Activated CD4-positive, alpha-beta T cell treated with anti-CD3 and anti-CD28 coated beads, Interleukin-2, amount 10 ng/mL, durations not matched to agents 7 days and 5 days (primary cell): ENCODE data around the gene CD8A. TPM values are rescaled to one million over a fixed set of nuclear protein-coding genes. Genes with fewer than 3 reads are reported as not detected.
"Not testable (repeated sequence)": the region's sequence is repeated elsewhere in the genome, so short reads cannot be mapped to it uniquely, and the experiment has no call there.

ENCODE experiments used
- CTCF ChIA-PET: fragments of 350-600 bp; sonication (Branson Sonifier 250); formaldehyde crosslinking; loops from one replicate; lab custom pipeline; 2021; ENCODE audit warnings: antibody characterized with exemption; lab: Charles Lee
- POLR2A ChIA-PET: fragments of 350-600 bp; sonication (Branson Sonifier 250); formaldehyde crosslinking; loops from one replicate; lab custom pipeline; 2021; ENCODE audit warnings: antibody characterized with exemption; lab: Charles Lee
- DNase-seq: peaks from one replicate; pipeline ENCODE4 v3.0.0-alpha.2; 2020
- H3K27ac Mint-ChIP-seq: one replicate; pipeline ENCODE4 v1.8.0; 2021; ENCODE audit warnings: mild to moderate bottlenecking, moderate library complexity, mixed read lengths
- H3K27me3 Mint-ChIP-seq: one replicate; pipeline ENCODE4 v1.8.0; 2021; ENCODE audit warnings: mixed read lengths
- H3K36me3 Mint-ChIP-seq: one replicate; pipeline ENCODE4 v1.8.0; 2021; ENCODE audit warnings: low read depth, mixed read lengths
- H3K4me1 Mint-ChIP-seq: one replicate; pipeline ENCODE4 v1.8.0; 2021; ENCODE audit warnings: mixed read lengths
- H3K4me3 Mint-ChIP-seq: one replicate; pipeline ENCODE4 v1.8.0; 2021; ENCODE audit warnings: mild to moderate bottlenecking, moderate library complexity, mixed read lengths
- H3K9me3 Mint-ChIP-seq: one replicate; pipeline ENCODE4 v1.8.0; 2021; ENCODE audit warnings: mixed read lengths
- total RNA-seq, 2 experiments: library from RNA; stranded (reverse); gene quantifications; one replicate each; pipeline ENCODE4 v1.2.3, GENCODE V29; 2021

CD8A gene
- under 1 TPM; 0.72 to 0.77 TPM for total RNA-seq

DNA sequence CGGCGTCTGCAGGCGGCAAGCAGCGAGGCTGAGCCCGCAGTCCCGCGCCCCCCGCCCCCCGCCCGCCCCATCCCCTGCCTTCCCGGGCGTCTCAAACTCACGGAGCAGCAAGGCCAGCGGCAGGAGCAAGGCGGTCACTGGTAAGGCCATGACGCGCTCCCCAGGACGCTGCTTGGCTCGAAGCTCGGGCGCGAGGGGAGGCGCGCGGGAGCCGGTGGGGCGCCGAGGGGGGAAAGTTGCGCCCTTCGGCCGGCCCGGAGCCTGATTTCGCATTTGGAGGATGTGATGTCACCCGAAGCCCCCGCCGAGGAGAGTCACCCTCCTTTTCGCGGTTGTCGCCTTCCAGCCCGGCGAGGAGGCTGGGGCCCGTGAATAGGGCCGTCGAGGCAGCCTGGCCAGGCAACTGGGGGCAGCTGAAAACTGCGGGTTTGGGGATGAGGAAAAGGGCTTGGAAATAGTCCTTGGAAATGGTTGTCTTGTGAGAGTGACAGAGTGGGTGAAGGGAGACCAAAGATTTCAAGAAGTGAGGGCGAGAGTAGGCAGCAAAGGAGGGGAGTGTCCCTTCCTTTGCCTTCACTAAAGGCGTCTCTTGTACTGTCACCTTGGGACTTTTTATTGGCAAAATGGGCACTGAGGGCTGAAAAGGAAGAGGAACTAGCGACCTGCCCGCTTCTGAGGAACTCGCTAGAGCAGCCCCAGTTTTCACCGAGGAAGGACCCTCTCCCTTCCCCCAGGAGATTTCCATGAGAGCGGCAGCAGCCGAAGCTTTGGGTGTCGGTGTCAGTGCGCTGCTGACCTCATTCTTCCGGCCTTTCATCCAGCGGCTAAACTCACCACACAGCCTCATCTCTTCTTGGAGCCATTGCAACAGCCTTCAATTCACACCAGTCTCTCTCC, at the start of gene CD8A:
Gene CD8A, minus strand, starts transcription at position 238 of the 897 bp plus-strand sequence. Its CDS starts 88 bp downstream, at position 150.
- ChIA-PET POLR2A (no interaction called here), CTCF (interaction anchor here (1.7 kb wide), 1 partner anchor 17 kb away, joined by 4 read pairs; no protein-coding TSS in a partner anchor)
- Mint-ChIP-seq H3K36me3 (peaks cover 13% of the 10 kb centered on the region), H3K27me3 (peaks cover 66% of the 10 kb centered on the region), H3K4me3 (peak within 1 kb of the TSS; percentile 56), H3K27ac (peak within 1 kb of the TSS; percentile 32), H3K4me1 (peaks cover 48% of the 10 kb centered on the region), H3K9me3 (peaks cover 13% of the 10 kb centered on the region)
- no peak for DNase-seq

DNA sequence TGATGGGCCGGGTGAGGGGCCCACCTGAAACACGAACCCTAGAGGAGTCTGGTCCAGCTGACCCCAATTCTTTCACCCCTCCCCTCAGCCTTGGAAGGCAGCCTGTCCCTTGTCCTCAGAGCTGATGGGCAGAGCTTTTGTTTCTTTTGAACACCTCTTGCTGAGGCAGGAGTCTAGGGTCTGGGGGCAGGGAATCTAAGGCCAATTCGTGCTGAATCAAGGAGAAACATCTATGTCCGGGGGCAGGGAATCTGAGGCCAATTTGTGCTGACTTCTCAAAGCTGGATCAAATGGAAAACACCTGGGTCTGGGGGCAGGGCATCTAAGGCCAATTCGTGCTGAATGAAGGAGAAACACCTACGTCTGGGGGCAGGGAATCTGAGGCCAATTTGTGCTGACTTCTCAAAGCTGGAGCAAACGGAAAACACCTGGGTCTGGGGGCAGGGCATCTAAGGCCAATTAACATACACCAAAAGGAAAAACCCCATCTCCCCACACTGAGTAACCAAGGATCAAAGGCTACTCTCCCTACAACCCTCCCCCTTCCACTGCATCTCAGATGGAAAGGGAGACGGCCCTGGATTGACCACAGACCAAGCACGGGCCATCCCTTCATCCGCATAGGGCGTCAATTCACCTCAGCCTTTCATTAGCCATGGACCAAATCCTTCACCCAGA, 49.3 kb upstream of the CD8A start:
- DNase-seq, H3K27me3 Mint-ChIP-seq, H3K9me3 Mint-ChIP-seq, CTCF ChIA-PET, H3K27ac Mint-ChIP-seq, POLR2A ChIA-PET, H3K4me3 Mint-ChIP-seq, H3K36me3 Mint-ChIP-seq: not testable (repeated sequence)
- H3K4me1 Mint-ChIP-seq, result peaks cover 32% of the 10 kb centered on the region

DNA sequence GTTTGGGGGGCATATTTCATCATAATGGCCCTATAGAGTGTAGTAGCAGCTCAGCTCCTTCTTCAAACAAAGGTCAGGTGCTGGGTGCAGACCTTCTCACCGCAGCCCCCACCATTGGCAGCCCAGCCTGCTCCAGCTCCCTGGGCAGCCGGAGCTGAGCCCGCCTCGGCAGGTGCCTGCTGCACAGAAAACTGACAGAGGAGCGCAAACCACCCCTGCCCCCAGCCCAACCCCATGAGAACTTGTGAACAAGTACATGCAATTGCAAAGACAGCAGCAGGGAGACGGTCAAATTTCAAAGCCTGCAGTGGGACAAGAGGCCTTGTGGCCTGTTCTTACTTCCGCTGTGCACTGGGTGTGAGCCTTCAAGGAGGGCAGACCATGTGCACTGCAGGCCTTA, 48.7 kb upstream of the CD8A start:
- H3K36me3 Mint-ChIP-seq, POLR2A ChIA-PET, DNase-seq, CTCF ChIA-PET, H3K9me3 Mint-ChIP-seq, H3K27ac Mint-ChIP-seq, H3K4me3 Mint-ChIP-seq, H3K27me3 Mint-ChIP-seq: not testable (repeated sequence)
- H3K4me1 Mint-ChIP-seq, result peaks cover 32% of the 10 kb centered on the region

DNA sequence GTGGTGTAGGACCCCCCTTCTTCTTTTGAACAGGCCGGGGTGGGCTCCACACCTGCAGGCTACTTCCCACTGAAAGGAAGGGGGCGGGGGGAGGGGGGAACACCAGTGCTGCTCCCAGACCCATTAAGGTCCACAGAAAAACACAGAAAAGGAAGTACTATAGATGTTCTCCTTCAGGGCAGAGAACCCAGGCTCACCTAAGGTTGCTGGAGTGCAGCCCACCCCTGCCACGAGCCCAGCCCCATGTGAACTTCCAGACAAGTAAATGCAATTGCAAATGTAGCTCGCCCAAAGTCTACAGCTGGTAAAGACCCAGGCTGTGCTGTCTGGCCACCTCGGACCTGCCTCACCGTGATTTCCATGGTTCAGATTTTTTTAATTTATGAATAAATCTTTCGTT, 47.0 kb upstream of the CD8A start:
- H3K4me3 Mint-ChIP-seq, H3K9me3 Mint-ChIP-seq, H3K27me3 Mint-ChIP-seq, DNase-seq, H3K27ac Mint-ChIP-seq, POLR2A ChIA-PET, H3K36me3 Mint-ChIP-seq, CTCF ChIA-PET: not testable (repeated sequence)
- peaks cover 30% of the 10 kb centered on the region for H3K4me1 Mint-ChIP-seq

DNA sequence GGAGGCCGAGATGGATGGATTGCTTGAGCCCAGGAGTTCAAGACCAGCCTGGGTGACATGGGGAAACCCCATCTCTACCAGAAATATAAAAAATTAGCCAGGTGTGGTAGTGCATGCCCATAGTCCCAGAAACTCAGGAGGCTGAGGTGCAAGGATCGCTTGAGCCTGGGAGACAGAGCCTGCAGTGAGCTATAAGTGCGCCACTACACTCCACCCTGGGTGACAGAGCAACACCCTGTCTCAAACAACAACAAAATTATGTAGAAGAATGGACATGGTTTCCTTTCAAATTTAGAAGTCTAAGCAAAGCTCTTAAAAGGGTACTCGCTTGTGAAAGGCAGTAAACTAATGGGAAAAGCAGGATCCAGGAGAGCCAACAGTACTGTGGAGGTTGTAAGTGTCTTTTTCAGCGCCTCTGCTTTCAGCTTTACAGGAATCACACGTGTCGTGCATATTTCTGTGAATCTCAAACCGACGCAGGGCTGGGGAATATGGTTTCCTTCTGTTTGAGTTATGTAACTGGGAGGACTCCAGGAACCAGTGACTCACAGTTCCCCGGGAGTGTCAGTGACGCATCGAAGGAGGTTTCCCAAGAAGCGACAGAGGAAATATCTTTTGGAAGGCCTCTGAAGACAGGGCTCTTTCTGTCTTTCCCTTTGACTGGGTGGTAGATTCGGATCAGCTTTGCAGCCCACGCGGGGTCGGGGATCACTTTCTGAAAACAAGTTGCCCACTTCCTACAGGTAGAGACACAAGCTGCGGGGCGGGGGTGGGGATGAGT, 46.4 kb upstream of the CD8A start:
- POLR2A ChIA-PET, H3K27me3 Mint-ChIP-seq, H3K36me3 Mint-ChIP-seq, H3K9me3 Mint-ChIP-seq, CTCF ChIA-PET, H3K4me3 Mint-ChIP-seq: not testable (repeated sequence)
- DNase-seq, result peak; percentile 8
- peak overlapping the region; percentile 19 for H3K27ac Mint-ChIP-seq
- peaks cover 24% of the 10 kb centered on the region for H3K4me1 Mint-ChIP-seq

DNA sequence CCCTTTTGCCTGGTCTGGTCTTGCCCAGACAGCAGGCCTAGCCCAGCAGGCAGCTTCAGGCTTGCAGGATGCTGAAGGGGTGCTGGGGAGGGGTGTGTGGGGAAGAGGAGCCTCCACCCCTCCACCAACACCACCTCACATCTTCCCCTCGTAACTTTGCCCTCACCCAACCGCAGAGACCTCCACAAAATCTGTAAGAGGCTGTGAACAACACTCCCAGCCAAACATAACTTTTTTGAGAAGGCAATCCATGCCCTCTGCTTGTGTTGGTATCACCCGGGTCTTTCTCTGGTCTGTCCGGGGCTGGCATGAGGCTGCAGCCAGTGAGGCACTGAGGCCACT, 44.8 kb upstream of the CD8A start:
- H3K9me3 Mint-ChIP-seq, H3K27ac Mint-ChIP-seq, H3K36me3 Mint-ChIP-seq, H3K27me3 Mint-ChIP-seq, POLR2A ChIA-PET, DNase-seq, H3K4me3 Mint-ChIP-seq, CTCF ChIA-PET: not testable (repeated sequence)
- peaks cover 20% of the 10 kb centered on the region for H3K4me1 Mint-ChIP-seq

DNA sequence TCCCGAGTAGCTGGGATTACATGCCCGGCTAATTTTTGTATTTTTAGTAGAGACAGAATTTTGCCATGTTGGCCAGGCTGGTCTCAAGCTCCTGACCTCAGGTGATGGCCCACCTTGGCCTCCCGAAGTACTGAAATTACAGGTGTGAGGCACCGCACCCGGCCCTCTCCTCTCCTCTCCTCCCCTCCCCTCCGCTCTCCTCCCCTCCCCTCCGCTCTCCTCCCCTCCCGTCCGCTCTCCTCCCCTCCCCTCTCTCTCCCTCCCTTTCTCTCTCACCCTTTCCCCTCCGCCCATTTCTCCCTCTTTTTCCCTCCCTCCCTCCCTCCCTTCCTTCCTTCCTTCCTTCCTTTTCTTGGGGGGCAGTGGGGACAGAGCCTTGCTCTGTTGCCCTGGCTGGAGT, 42.6 kb upstream of the CD8A start:
- Mint-ChIP-seq H3K36me3 (no peaks in the 10 kb centered on the region), H3K4me1 (peaks cover 19% of the 10 kb centered on the region), H3K27ac (no peak overlapping the region), H3K27me3 (peaks cover 7% of the 10 kb centered on the region), H3K9me3 (no peaks in the 10 kb centered on the region), H3K4me3 (no peak overlapping the region)
- no peak for DNase-seq
- ChIA-PET POLR2A (no interaction called here), CTCF (no interaction called here)

DNA sequence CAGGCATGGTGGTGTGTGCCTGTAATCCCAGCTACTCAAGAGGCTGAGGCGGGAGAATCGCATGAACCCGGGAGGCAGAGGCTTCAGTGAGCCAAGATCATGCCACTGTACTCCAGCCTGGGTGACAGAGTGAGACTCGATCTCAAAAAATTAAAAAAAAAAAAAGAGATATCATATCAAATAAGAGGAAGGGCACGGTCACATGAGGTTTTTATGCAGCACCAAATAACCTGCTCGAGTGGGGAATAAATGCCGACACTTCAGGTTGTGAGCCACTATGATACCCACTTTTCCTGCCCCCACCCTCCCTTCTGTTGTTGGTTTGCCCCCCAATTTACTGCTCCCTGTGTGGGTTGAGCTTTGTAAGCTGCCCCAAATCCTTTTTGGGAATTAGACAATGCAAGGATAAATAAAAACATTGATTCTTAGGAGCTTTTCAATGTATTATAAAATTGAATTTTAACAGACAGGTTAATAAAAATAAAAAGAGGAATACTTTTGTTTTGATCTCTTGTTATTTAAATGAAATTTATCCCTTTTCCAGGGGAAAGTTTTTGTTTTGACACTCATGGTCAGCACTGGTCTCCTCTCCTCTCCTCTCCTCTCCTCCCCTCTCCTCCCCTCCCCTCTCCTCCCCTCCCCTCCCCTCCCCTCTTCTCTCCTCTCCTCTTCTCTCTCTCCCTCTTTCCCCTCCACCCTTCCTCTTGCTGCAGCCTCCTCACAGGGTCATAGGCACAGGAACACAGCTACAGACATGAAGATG, 41.8 kb upstream of the CD8A start:
- H3K4me1 Mint-ChIP-seq, result peaks cover 18% of the 10 kb centered on the region
- peaks cover 7% of the 10 kb centered on the region for H3K27me3 Mint-ChIP-seq
- no peak for DNase-seq
- H3K27ac Mint-ChIP-seq, result no peak overlapping the region
- H3K4me3 Mint-ChIP-seq, result no peak overlapping the region
- ChIA-PET CTCF (no interaction called here), POLR2A (interaction anchor here (0.6 kb wide), 1 partner anchor 35 kb away, joined by 4 read pairs; no protein-coding TSS in a partner anchor)
- H3K36me3 Mint-ChIP-seq, result no peaks in the 10 kb centered on the region
- no peaks in the 10 kb centered on the region for H3K9me3 Mint-ChIP-seq

DNA sequence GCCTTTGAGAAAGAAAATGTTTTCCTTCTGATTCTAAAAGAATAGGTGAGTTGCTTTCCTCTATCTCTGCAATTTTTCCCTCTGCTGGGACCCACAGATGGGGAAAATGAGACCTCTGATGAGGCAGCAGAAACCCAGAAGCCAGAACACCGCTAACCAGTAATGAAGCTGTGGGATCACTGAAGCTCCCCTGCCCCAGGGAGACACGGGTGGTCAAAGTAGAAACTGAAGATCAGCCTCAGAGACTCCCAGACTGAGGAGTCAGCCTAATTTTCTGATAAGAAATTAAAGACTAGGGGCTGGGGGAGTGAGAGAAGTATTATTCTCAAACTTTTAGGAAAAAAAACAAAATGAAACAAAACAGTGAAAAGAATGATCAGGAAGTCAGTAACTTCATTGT, 40.8 kb upstream of the CD8A start:
- Mint-ChIP-seq H3K27me3 (peaks cover 7% of the 10 kb centered on the region), H3K9me3 (no peaks in the 10 kb centered on the region), H3K27ac (no peak overlapping the region), H3K36me3 (peaks cover 1% of the 10 kb centered on the region), H3K4me3 (no peak overlapping the region), H3K4me1 (peaks cover 17% of the 10 kb centered on the region)
- DNase-seq, result no peak
- ChIA-PET POLR2A (no interaction called here), CTCF (no interaction called here)

DNA sequence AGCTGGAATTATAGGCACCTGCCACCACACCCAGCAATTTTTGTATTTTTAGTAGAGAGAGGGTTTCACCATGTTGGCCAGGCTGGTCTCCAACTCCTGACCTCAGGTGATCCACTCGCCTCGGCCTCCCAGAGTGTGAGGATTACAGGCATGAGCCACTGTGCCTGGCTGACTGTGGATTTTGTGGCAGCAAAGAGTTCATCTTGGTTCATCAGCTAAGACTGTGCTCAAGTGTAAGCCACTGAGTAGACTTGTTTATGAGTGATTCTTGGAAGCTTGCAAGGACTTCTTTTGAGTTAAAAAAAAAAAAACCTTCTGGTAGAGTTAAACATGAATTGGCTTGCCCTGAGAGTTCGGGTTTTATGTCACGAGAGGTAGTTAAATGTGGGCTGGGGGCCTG, 36.2 kb upstream of the CD8A start:
- CTCF ChIA-PET, result no interaction called here
- H3K4me3 Mint-ChIP-seq, result no peak overlapping the region
- peak overlapping the region; percentile 81 for H3K27ac Mint-ChIP-seq
- H3K9me3 Mint-ChIP-seq, result peaks cover 5% of the 10 kb centered on the region
- POLR2A ChIA-PET, result no interaction called here
- DNase-seq, result no peak
- peaks cover 1% of the 10 kb centered on the region for H3K36me3 Mint-ChIP-seq
- H3K4me1 Mint-ChIP-seq, result peaks cover 33% of the 10 kb centered on the region
- H3K27me3 Mint-ChIP-seq, result peaks cover 6% of the 10 kb centered on the region

DNA sequence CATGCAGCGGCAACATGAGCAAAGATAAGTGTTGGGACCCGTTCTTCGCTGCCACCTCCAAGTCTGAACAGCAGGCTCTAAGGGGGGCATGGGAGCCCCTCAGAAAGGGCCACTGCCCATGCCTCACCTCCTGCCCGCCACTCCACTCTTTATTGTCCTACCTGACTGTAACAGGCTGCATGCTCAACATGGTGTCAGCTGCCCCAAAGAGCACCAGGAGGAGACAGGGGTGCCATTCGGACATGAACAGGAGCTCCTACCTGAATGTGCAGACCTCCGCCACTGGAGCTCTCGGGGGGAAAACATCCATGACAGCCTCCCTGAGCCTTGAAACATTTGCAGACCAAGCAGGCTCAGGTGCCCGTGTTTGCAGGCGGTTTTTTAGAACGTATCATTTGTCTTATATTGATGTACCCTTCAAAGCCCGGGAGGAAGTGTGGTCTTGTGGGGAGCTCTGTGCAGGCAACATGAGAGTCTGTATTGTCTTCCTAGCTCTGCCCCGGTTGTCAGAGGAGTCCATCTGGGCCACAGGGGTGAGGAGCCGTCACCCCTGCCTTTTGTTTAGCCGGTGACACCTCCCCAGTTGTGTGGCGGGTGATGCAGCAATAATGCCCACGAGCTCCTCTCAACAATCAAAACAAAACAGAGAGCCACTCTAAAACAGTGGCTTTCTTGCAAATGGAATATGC, 35.1 kb upstream of the CD8A start:
- Mint-ChIP-seq H3K27ac (peak overlapping the region; percentile 81), H3K36me3 (peaks cover 1% of the 10 kb centered on the region), H3K4me3 (peak overlapping the region; percentile 60), H3K27me3 (no peaks in the 10 kb centered on the region), H3K9me3 (peaks cover 5% of the 10 kb centered on the region), H3K4me1 (peaks cover 29% of the 10 kb centered on the region)
- ChIA-PET CTCF (interaction anchor here (0.6 kb wide), 1 partner anchor 12 kb away, joined by 3 read pairs; no protein-coding TSS in a partner anchor), POLR2A (no interaction called here)
- DNase-seq, result peak; percentile 62
